ENCODE results near the gene TULP3.
A peak's percentile ranks its signal among the peaks of the same experiment; 100 is the strongest.
"Not testable (repeated sequence)": the region's sequence is repeated elsewhere in the genome, so short reads cannot be mapped to it uniquely, and the experiment has no call there.

Gene TULP3, protein sequence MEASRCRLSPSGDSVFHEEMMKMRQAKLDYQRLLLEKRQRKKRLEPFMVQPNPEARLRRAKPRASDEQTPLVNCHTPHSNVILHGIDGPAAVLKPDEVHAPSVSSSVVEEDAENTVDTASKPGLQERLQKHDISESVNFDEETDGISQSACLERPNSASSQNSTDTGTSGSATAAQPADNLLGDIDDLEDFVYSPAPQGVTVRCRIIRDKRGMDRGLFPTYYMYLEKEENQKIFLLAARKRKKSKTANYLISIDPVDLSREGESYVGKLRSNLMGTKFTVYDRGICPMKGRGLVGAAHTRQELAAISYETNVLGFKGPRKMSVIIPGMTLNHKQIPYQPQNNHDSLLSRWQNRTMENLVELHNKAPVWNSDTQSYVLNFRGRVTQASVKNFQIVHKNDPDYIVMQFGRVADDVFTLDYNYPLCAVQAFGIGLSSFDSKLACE

DNA sequence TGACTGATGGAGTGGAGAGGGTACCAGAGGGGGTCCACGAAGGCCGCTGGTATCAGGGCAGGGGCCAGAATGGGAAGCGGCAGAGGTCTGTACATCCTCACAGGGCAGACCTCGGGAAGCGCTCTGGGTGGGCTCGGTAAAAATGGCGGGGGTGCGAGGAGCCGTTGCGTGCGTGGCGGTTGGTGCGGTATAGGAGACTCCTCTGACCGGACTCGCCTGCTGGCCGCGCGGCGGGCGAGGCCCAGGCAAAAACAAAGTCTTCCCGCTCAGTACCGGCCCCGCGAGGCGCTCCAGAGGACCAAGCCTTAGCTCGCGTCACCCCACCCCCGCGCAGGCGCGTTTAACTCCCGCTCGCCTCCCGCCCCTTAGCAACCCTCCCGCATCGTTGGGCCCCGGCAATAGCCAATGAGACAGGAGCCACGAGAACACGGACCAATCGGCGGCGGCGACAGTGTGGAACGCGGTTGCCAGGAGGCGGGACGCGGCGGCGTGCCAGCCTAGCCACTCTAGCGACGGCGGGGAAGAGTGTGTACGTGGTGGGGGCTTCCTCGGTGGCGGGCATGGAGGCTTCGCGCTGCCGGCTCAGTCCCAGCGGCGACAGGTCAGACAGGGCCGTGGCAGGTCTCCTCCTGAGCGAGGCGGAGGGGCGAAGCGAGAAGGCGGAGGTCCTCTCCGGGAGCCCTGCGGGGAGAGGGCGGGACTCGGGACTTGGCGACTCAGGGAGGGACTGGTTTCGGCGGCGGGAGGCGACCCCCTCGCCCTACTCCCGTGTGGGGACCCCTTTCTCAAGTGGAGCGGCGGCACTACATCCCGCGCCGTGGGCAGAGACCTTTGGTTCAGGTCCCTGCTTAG, at the start of gene TULP3:
Gene TULP3, plus strand, starts transcription at position 504 of the 852 bp plus-strand sequence. Its CDS starts 57 bp downstream, at position 561.
- peak; percentile 99 for DNase-seq

DNA sequence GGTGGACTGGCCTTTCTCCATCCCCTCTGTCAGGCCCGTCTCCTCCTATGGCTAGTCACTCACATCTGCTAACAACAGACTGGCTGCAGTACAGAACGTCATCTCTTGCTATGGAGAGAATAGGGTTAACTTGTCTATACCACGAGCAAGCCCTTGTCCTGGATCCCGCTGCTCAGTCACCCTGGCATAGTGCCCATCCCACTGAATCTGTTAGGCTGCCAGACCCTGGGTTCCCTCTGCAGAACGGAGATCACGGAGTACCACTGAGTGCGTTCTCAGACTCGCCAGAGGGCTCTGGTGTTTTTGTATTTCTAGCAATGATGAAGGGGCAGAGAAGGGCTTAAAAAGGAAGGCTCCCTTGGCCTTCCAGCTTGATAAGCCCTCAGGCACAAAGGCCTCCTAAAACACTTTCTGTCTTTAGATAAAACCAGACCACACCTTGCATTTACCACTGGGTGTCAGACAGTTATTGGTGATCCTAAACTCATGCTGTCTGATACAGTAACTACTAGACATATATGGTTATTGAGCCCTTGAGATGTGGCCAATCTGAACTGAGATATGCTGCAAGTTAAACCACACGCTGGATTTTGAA, 49.5 kb upstream of the TULP3 start:
- DNase-seq = no peak

DNA sequence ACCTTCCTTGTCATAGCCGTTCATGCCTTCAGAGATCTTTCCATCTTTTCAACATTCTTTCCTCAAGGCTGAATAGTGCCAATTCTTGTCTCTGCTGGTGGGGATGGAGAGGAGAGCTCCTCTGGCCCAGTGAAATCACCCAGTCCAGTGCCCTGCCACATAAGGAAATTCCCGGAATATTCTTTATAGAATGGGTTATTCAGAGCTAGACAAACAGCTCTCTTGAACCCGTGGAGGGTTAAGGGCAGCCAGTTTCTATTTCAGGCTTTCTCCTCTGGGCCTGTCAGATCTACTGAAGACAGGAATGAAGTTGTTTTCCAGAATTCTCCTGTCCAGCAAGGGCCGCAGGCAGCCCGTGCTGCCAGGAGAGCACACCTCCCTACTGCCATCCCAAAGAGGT, 47.7 kb upstream of the TULP3 start:
- no peak for DNase-seq

DNA sequence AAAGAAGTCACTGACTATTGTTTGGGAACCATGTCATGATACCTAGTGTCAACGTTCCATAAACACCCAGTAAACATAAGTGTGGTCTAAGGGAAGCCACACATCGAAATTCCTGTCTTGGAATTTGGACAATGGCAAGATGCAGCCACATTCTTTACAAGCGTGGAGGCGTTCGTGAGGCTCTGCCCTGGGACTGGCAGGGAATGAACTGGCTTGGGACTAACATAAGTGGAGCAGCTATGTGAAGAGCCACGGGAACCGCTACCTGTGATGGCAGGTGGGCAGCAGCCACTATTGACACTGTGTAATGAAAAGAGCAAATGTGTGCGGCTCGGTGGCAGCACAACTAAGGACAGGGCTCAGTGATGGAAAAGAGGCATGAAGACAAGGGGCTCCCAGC, 45.9 kb upstream of the TULP3 start:
- no peak for DNase-seq

DNA sequence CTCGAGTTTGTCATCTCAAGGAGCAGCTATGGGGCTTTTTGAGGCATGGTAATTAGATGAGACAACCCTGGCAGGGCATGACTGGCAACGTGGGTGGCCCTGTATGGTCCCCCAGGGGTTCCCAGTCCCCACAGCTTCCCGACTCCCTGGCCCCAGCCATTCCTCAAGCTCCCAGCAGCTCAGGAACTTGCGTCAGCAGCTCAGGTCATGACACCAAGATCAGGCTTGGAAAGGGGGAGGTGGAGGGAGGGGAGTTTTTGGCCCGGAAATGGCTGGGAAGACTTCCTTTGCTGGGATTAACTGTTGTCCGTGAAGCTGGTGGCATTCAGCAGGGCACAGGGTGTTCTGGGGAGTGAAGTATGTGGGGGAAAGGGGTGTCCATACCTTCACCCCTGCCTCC, 45.4 kb upstream of the TULP3 start:
- DNase-seq = no peak

DNA sequence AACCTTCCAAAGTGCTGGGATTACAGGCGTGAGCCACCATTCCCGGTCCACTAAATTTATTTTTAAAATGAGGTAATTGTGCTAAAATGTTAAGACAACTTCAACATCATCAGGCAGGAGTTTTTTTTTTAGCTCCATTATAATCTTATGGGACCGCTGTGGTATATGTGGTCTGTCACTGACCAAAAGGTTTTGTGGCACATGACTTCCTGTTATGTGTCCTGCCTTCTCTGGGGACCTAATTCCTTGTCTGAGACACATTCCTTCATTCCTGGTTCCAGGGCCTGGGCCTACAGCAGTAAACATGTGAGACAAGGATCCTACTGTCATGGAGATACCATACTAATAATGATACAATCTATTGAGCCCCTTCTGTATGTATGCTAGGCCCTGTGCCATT, 38.8 kb upstream of the TULP3 start:
- DNase-seq = no peak

DNA sequence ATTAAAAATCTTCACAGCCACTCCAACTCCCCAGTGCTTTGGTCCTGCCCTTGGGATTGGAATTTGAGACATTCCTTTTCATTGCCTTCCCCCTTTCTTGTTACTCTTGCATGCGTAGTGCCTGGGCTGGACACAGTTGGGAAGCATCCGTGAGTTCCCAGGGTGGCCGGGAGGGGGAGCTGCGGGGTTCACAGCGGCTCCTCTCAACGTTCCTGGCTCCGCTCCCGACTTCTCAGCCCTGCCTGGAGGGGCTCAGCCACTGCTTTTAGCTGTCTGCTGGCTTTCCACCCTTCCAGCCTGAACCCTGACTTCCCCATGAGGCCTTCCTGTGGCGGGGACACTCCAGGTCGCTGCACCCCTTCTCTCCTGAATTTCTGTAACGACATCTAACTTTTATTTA, 37.1 kb upstream of the TULP3 start:
- DNase-seq = peak; percentile 19

DNA sequence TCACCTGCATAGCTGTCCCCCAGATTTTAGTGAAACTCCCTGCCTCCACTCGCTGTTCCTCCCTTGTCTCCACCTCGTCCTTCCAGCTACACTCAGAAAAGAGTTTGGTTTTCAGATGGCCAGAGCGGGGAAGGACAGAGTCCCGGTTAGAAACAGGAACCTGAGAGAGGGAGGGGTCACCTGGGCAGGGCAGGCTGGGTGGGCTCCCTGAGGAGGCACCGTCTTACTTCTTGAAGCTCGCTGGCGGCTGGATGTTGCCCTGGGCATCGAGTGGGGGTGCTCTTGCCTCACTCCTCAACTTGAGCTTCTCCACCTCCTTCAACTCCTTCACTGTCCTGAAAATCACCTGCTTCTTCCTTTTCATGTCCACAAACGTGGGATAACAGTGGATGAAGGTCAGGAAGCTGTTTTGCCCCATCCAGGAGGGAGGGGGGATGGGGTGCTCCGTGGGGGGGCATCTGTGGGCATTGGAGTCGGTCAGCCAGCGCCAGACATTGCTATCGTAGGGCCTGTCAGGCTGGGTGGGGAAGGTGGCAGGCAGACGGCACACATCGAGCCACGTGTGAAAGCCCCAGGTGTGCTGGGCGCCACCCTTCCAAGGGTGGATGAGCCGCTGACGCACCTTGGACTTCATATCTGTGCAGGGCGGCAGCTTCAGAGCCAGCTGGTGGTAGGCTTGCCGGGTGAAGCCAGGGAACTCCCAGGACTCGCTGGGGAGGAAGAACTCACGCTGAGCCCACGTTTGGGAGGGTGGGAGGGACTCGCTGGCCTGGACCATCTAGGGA, 35.8 kb upstream of the TULP3 start:
- no peak for DNase-seq

DNA sequence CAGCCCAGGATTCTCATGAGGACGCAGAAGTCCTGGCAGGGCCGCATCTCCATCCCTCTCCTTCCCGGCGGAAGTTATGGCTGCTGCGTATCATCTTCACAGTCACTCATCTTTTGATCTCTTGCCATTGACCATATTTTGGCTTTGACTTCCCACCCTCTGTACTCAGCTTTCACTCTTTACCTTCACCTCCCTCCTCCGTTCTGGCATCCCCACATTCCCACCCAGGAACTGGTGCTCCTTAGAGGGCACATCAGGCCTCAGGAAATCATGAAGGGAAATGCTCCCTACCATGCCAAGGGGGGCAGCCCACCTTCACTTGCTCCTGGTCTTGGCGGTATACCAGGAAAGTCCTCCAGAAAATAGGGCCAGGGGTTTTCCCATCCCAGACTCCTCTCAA, 35.1 kb upstream of the TULP3 start:
- no peak for DNase-seq

DNA sequence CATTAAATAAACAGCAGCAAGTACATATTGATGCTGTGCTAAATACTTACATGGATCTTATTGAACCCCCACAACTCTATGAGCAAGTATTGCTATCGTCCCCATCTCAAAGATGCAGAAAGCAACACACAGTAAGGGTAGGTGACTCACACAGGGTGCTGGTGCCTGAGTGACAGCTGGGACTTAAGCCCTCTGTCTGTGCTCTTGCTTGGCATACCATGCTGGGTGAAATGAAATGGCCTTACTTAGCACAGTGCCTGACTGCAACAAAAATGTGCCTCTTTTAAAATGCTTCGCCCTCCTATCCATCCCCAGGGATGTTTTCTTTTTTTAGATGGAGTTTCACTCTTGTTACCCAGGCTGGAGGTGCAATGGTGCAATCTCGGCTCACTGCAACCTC, 34.6 kb upstream of the TULP3 start:
- no peak for DNase-seq

DNA sequence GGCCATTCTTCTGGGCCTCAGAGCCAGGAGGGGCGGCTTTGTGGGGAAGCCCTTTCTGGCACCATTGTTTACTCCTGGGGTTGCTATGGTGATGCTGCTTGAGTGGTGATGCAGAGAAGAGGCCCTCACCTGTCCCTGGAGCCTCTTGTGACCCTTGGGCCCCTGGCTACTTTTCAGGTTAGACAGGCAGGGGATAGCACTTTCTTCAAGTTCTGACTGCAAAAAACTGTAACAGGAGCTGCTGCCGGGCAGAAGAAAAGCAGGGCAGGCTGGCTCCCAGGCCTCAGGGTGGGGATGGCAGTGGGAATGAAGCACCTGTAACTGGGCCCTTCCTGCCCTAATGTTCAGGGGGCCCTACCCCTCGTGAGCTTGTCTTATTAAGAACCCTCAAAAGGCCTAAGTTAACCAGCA, 33.7 kb upstream of the TULP3 start, which contains the start of gene TEX52:
Gene TEX52, minus strand, starts transcription at position 19 of the 411 bp plus-strand sequence. Its CDS starts 13 bp downstream, at position 6.
- no peak for DNase-seq

DNA sequence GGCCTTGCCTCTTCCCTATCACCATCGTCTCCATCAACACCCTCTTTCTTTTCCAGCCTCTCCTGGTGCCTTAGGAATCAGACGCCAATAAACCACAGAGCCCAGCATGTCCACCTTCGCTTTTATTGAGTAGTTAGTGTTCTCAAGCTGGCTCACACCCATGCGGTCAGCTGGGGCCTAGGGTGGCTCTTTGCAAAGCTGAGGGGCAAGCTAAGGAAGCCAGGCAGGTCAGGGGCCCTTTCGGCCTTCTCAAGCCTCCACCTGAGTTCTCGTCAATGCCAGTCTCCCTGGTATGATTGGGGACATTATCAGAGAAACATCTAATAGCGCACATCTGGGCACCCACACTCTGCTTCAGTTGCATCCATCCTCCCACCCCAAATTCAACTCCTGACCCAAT, 33.1 kb upstream of the TULP3 start:
- DNase-seq = no peak

DNA sequence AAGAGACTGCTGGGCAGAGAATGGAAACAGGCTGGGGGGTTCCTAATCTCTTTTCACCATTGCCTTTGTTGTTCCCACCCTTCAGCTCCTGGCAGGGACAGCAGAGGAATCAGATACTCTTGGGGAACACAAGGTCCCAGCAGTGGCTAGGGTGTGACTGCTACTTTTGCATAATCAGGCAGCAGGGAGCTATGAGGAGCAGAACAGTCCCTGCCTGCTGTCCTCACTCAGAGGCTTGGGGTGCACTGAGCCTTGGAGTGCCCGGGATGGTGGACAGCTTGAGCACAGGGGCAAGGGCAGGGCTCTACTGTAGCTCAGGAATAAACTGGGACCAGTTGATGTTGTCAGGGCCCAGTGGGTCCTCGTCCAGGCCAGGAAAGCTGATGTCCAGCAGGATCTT, 32.4 kb upstream of the TULP3 start:
- no peak for DNase-seq

DNA sequence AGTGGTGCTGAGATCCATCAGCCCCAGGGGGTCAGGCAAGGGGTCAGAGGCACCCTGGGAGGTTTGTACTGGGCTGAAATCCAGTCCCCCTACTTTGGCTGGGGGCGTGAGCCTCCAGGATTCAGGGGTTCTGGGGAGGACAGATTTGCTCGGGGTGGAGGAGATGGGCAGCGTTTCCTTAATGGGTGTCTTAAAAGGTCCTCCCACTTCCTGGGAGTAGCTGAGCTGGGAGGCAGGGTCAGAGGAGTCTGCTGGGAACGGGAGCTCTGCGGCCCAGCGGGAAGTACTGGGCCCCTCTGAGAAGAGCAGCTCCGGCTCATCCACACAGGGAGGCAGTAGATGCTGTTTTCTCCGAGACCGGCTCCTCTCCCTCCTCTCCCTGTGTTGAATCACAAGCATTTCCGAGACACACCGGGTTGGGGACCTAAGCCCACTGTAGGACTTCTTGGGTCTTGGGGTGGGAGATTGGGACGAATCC, 31.7 kb upstream of the TULP3 start:
- no peak for DNase-seq

DNA sequence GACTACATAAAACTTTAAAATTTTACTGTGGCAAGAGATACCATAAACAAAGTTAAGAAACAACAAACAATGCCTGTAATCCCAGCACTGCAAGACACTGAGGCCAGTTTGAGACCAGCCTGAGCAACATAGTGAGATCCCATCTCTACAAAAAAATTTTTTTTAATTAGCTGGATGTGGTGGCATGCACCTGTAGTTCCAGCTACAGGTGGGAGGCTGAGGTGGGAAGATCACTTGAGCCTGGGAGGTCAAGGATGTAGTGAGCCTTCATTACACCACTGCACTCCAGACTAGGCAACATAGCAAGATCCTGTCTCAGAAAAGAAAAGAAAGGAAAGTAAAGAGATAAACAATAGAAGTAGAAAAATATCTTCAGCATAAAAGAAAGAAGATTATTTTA, 30.5 kb upstream of the TULP3 start:
- DNase-seq = no peak

DNA sequence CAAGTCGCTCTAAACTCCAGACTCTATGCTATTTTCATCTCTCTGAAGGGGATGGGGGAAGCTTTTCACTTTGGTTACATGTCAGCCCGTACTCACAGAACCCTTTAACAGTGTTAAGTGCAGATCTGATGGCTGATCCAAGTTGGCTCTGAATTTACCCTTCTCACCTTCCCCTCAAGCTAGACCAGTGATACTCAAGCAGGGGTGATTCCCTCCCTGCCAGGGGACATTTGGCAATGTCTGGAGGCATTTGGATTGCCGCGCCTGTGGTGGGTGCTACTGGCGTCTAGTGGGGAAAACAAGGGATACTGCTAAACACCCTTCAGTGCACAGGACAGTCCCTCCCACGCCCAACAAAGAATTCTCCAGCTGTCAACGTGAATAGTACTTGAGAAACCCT, 27.8 kb upstream of the TULP3 start:
- no peak for DNase-seq

DNA sequence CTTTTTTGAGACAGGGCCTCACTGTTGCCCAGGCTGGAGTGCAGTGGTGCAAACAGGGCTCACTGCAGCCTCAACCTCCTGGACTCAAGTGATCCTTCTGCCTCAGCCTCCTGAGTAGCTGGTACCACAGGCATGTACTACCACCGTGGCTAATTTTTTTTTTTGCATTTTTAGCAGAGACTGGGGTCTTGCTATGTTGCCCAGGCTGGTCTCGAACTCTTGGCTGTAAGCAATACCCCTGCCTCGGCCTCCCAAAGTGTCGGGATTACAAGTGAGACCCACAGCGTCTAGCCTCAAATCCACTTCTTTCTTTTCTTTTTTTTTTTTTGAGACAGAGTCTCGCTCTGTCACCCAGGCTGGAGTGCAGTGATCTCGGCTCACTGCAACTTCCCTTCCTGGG, 27.3 kb upstream of the TULP3 start:
- DNase-seq = not testable (repeated sequence)

DNA sequence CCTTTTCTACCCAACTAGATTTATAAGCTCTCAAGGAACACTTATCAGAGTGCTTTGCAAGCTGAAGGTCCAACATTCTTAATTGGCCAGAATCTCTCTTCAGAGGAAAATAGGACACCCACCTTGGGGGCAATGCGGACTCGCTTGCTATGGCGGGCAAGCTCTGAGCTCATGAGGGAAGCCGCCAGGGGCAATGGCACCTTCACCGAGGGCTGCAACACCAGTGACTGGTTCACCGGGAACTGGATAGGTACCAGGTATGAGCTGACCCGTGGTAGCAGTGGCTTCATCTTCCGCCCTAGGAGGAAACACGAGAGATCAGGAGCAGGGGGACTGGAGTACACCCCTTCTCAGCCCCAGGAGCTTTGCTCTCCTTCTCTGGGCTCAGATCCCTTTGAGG, 26.5 kb upstream of the TULP3 start:
- DNase-seq = no peak

DNA sequence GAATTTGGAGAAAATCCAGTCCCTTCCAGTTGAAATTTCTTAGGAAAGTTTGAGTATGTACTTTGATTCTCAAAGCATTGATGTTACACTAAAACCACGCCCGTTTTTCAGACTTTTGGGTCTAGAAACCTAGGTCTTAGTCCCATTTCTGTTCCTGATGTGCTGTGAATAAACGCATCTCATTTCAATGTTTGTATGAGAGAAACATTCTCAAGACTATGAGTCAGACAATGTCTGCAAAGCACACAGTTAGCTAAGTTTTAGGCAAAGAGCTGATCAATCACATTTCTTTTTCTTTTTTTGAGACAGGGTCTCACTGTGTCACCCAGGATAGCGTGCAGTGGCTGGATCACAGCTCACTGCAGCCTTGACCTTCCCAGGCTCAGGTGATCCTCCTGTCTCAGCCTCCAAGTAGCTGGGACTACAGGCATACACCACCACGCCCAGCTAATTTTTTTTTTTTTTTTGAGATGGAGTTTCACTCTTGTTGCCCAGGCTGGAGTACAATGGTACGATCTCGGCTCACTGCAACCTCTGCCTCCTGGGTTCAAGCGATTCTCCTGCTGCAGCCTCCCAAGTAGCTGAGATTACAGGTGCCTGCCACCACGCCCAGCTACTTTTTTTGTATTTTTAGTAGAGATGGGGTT, 21.6 kb upstream of the TULP3 start:
- not testable (repeated sequence) for DNase-seq

DNA sequence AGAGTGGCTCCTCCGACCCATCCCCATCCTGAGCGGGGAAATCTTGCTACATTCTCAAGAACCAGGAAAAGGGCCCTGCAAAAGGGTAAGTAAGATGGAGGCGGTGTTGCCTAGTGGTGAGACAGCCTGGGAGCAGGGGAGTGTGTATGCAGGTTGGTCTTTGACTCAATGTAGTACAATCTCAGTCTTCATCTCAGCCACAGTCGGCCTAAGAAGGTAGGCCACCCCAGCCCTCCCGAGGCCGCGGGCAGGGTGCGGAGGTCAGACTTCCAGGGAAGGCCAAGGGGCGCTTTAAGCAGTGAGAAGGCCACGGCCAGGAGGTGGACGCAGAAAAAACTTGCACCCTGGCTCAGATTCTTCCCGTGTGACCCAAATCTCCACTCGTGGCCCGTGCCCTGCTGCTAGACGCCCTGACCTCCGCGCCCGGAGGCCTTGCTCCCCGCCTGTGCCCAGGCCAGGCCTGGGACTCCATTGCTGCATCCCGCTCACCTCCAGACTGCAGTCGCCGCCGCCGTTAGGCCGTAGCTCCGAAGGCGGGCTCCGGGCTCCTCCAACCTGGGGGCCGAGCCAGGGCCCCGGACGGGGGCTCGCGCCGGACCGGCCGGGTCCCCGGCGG, 14.2 kb upstream of the TULP3 start:
- peak; percentile 13 for DNase-seq
